Measurements from ENCODE around the gene PRG2.

Gene PRG2

DNA sequence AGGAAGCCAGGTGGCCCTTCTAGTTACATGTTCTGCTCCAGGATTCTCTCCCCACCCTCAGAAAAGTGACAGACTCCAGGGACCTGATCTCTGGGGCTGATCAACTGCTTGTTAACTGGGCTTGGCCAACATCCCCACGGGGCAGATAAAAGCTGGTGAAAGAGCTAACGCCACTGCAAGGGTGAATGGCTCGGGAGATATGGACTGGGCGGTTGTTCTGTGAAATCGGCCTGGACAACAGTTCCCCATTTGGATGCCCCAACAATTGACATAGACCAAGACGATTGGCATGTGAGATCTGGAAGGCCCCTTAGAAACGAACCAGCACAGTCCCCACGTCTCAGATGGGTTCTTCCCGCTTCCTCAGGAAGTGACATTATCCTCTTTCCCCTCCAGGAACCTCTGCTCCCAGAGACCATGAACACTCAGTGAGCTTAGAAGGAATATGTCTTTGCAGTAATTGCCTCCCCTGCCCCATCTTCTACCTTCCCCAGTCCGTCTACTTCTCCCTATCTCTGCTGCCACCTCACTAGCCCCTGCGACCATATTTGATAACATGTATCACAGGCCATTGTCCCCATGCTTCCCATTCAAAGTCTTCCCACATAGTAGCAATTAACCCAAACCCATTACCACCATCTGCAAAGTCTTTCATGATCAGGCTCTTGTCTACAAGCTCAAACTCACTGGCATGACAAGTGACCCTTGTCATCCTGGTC is 5.6 kb upstream of the PRG2 start:
- H4K8ac ChIP-seq (ENCODE audit: low read length) = no peak overlapping the region
- H2BK5ac ChIP-seq (ENCODE audit: low read depth, low read length, poor library complexity, severe bottlenecking) = no peak overlapping the region
- no peak overlapping the region for H3K27ac ChIP-seq (ENCODE audit: low read length, poor library complexity, severe bottlenecking)
- no peak overlapping the region for H3K23ac ChIP-seq (ENCODE audit: low read length in 2 of 2)
- no peak for DNase-seq
- no peaks in the 10 kb centered on the region for H3K4me1 ChIP-seq (ENCODE audit: control insufficient read depth, insufficient read depth, low read depth, low read length)
- H3K18ac ChIP-seq (ENCODE audit: low read depth in 1 of 2, low read length in 2 of 2) = no peak overlapping the region
- H3K4ac ChIP-seq (ENCODE audit: low read depth in 1 of 2, low read length in 2 of 2) = no peak overlapping the region
- no peak overlapping the region for H3K4me2 ChIP-seq (ENCODE audit: low read length, poor library complexity, severe bottlenecking)
- no peak overlapping the region for H3K9ac ChIP-seq (ENCODE audit: low read length)
- no peak overlapping the region for H2AK5ac ChIP-seq (ENCODE audit: low read length, severe bottlenecking)
- H2BK120ac ChIP-seq (ENCODE audit: low read depth, low read length) = no peak overlapping the region
- WGBS = 87% methylated on average over 11 of the region's 11 CpGs
- no peaks in the 10 kb centered on the region for H3K79me1 ChIP-seq (replicated peaks; ENCODE audit: low read length, poor library complexity, severe bottlenecking)
- no peak overlapping the region for H2AFZ ChIP-seq (ENCODE audit: low read depth, low read length)
- H3K4me3 ChIP-seq (ENCODE audit: insufficient read depth in 1 of 2, low read depth in 1 of 2, low read length in 2 of 2) = no peak overlapping the region
- no peaks in the 10 kb centered on the region for H3K9me3 ChIP-seq (ENCODE audit: control insufficient read depth, low read length)
- no peaks in the 10 kb centered on the region for H3K36me3 ChIP-seq (ENCODE audit: control insufficient read depth in 1 of 2, insufficient read depth in 2 of 2, low read depth in 1 of 2, low read length in 2 of 2)
- H3K27me3 ChIP-seq (ENCODE audit: control insufficient read depth in 1 of 2, insufficient read depth in 1 of 2, low read length in 2 of 2) = peaks cover 0 to 73% of the 10 kb centered on the region in 2 experiments
- no peak overlapping the region for H2BK15ac ChIP-seq (ENCODE audit: low read depth, poor library complexity, severe bottlenecking)
- no peak overlapping the region for H2BK12ac ChIP-seq (ENCODE audit: low read length in 2 of 2)
- H3K14ac ChIP-seq (ENCODE audit: low read length in 2 of 2) = no peak overlapping the region
- H4K91ac ChIP-seq (ENCODE audit: low read length) = no peak overlapping the region

DNA sequence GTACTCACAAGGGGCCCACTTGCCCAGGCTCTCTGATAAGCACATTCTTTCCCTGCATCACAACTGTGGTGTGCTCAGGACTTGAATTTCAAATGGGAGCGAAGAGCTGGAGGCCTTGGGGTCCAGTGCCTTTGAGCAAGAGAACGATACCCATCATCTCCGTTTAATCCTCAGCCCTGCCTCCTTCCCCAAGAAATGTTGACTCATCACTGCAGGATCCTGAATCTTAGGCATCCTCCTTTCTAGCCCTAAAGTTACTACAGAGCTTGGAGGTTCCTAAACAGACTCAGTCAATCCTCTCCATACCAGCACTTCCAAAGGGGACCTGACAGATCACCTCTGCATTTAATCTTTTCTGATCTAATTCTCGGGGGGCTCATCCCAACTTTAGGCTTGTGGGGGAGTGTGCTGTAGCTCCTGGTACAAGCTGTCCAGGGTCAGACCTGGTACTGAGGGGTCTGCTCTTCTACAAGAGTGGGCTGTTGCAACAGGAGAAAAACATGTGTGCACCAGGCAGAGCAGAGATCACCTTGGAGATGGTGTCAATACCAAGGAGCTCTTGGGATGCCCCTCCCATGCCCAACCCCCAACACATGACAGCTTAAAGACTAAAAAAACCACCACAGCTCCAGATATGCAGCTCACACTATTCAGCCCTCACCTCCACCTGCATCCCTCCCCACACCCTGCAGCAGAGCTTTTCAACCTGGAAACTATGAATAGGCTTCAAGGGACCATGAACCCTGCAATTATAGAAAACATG is 3.9 kb upstream of the PRG2 start:
- Histone ChIP-seq H3K4me2 (ENCODE audit: low read length, poor library complexity, severe bottlenecking) (no peak overlapping the region), H3K79me1 (replicated peaks; ENCODE audit: low read length, poor library complexity, severe bottlenecking) (no peaks in the 10 kb centered on the region), H3K36me3 (ENCODE audit: control insufficient read depth in 1 of 2, insufficient read depth in 2 of 2, low read depth in 1 of 2, low read length in 2 of 2) (no peaks in the 10 kb centered on the region), H3K4ac (ENCODE audit: low read depth in 1 of 2, low read length in 2 of 2) (no peak overlapping the region), H2BK15ac (ENCODE audit: low read depth, poor library complexity, severe bottlenecking) (no peak overlapping the region), H3K27ac (ENCODE audit: low read length, poor library complexity, severe bottlenecking) (no peak overlapping the region), H3K9me3 (ENCODE audit: control insufficient read depth, low read length) (no peaks in the 10 kb centered on the region), H3K18ac (ENCODE audit: low read depth in 1 of 2, low read length in 2 of 2) (no peak overlapping the region), H3K23ac (ENCODE audit: low read length in 2 of 2) (no peak overlapping the region), H3K4me3 (ENCODE audit: insufficient read depth in 1 of 2, low read depth in 1 of 2, low read length in 2 of 2) (no peak overlapping the region), H2AK5ac (ENCODE audit: low read length, severe bottlenecking) (no peak overlapping the region), H4K8ac (ENCODE audit: low read length) (no peak overlapping the region), H3K27me3 (ENCODE audit: control insufficient read depth in 1 of 2, insufficient read depth in 1 of 2, low read length in 2 of 2) (peaks cover 0 to 82% of the 10 kb centered on the region in 2 experiments), H4K91ac (ENCODE audit: low read length) (no peak overlapping the region), H2AFZ (ENCODE audit: low read depth, low read length) (no peak overlapping the region), H3K4me1 (ENCODE audit: control insufficient read depth, insufficient read depth, low read depth, low read length) (no peaks in the 10 kb centered on the region), H2BK120ac (ENCODE audit: low read depth, low read length) (no peak overlapping the region), H3K14ac (ENCODE audit: low read length in 2 of 2) (no peak overlapping the region), H2BK12ac (ENCODE audit: low read length in 2 of 2) (no peak overlapping the region), H3K9ac (ENCODE audit: low read length) (no peak overlapping the region), H2BK5ac (ENCODE audit: low read depth, low read length, poor library complexity, severe bottlenecking) (no peak overlapping the region)
- DNase-seq = no peak
- 81% methylated on average over 4 of the region's 4 CpGs for WGBS

DNA sequence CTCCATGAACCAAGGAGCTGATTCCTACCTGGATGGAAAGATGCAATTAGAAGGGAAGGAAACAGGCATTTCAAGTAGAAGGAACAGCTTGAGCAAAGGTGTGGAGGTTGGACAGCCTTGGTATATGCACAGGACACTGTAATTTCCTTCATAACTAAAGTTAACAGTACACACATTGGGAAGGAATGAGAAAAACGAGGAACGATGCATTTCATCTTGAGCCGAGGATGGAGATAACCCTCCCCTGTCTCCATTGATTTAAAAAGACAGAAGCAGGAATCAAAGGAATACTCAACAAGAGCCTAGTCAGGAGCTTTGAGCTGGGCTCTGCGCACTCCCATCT is 2.3 kb upstream of the PRG2 start:
- H3K4ac ChIP-seq (ENCODE audit: low read depth in 1 of 2, low read length in 2 of 2) = no peak overlapping the region
- no peak overlapping the region for H3K23ac ChIP-seq (ENCODE audit: low read length in 2 of 2)
- no peak overlapping the region for H2BK12ac ChIP-seq (ENCODE audit: low read length in 2 of 2)
- H3K79me1 ChIP-seq (replicated peaks; ENCODE audit: low read length, poor library complexity, severe bottlenecking) = no peaks in the 10 kb centered on the region
- H2BK120ac ChIP-seq (ENCODE audit: low read depth, low read length) = no peak overlapping the region
- H2AK5ac ChIP-seq (ENCODE audit: low read length, severe bottlenecking) = no peak overlapping the region
- WGBS = 93% methylated on average over 4 of the region's 4 CpGs
- no peak for DNase-seq
- peaks cover 0 to 83% of the 10 kb centered on the region in 2 experiments for H3K27me3 ChIP-seq (ENCODE audit: control insufficient read depth in 1 of 2, insufficient read depth in 1 of 2, low read length in 2 of 2)
- H4K91ac ChIP-seq (ENCODE audit: low read length) = no peak overlapping the region
- H3K9ac ChIP-seq (ENCODE audit: low read length) = no peak overlapping the region
- H3K4me2 ChIP-seq (ENCODE audit: low read length, poor library complexity, severe bottlenecking) = no peak overlapping the region
- no peak overlapping the region for H3K18ac ChIP-seq (ENCODE audit: low read depth in 1 of 2, low read length in 2 of 2)
- no peak overlapping the region for H3K14ac ChIP-seq (ENCODE audit: low read length in 2 of 2)
- no peak overlapping the region for H2BK15ac ChIP-seq (ENCODE audit: low read depth, poor library complexity, severe bottlenecking)
- no peak overlapping the region for H2AFZ ChIP-seq (ENCODE audit: low read depth, low read length)
- H3K4me3 ChIP-seq (ENCODE audit: insufficient read depth in 1 of 2, low read depth in 1 of 2, low read length in 2 of 2) = no peak overlapping the region
- no peaks in the 10 kb centered on the region for H3K4me1 ChIP-seq (ENCODE audit: control insufficient read depth, insufficient read depth, low read depth, low read length)
- no peak overlapping the region for H3K27ac ChIP-seq (ENCODE audit: low read length, poor library complexity, severe bottlenecking)
- H3K9me3 ChIP-seq (ENCODE audit: control insufficient read depth, low read length) = no peaks in the 10 kb centered on the region
- H4K8ac ChIP-seq (ENCODE audit: low read length) = no peak overlapping the region
- no peaks in the 10 kb centered on the region for H3K36me3 ChIP-seq (ENCODE audit: control insufficient read depth in 1 of 2, insufficient read depth in 2 of 2, low read depth in 1 of 2, low read length in 2 of 2)
- H2BK5ac ChIP-seq (ENCODE audit: low read depth, low read length, poor library complexity, severe bottlenecking) = no peak overlapping the region

DNA sequence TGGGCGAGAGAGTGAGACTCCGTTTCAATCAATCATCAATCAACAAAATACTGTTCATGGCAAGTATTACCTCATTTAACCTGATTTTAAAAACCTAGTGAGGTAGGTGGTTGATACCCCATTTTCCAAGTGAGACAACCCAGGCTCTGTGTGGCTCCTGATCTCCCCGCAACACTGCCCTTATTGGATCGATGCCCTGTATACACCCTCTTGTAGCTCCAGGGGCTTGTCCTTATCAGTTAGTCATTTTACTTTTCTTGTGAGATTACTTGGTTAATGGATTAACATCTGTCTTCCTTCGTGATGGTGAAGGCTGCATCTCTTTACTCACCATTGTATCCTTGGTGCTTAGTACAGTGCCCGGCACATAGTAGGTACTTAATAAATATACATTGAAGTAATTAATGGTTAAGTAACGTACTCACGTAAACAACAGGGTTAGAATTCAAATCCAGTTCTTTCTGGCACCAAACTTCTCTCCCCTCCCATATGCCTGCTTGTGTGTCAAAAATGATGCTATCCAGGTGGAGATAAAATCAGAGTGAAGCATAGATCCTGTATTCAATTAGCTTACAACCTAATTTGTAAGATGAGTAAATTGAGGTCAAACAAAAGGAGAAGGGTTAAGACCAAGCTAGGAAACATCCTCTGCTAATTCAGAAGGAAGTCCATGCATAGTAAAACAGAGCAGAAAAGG is 1.8 kb upstream of the PRG2 start:
- DNase-seq = no peak
- H3K27ac ChIP-seq (ENCODE audit: low read length, poor library complexity, severe bottlenecking) = no peak overlapping the region
- no peak overlapping the region for H3K9ac ChIP-seq (ENCODE audit: low read length)
- no peaks in the 10 kb centered on the region for H3K4me1 ChIP-seq (ENCODE audit: control insufficient read depth, insufficient read depth, low read depth, low read length)
- WGBS = 67% methylated on average over 3 of the region's 8 CpGs
- no peak overlapping the region for H2AFZ ChIP-seq (ENCODE audit: low read depth, low read length)
- no peak overlapping the region for H3K4me3 ChIP-seq (ENCODE audit: insufficient read depth in 1 of 2, low read depth in 1 of 2, low read length in 2 of 2)
- no peak overlapping the region for H3K4ac ChIP-seq (ENCODE audit: low read depth in 1 of 2, low read length in 2 of 2)
- H2BK12ac ChIP-seq (ENCODE audit: low read length in 2 of 2) = no peak overlapping the region
- no peaks in the 10 kb centered on the region for H3K9me3 ChIP-seq (ENCODE audit: control insufficient read depth, low read length)
- no peak overlapping the region for H3K4me2 ChIP-seq (ENCODE audit: low read length, poor library complexity, severe bottlenecking)
- H2BK5ac ChIP-seq (ENCODE audit: low read depth, low read length, poor library complexity, severe bottlenecking) = no peak overlapping the region
- peaks cover 0 to 83% of the 10 kb centered on the region in 2 experiments for H3K27me3 ChIP-seq (ENCODE audit: control insufficient read depth in 1 of 2, insufficient read depth in 1 of 2, low read length in 2 of 2)
- no peak overlapping the region for H4K91ac ChIP-seq (ENCODE audit: low read length)
- no peak overlapping the region for H4K8ac ChIP-seq (ENCODE audit: low read length)
- no peak overlapping the region for H3K23ac ChIP-seq (ENCODE audit: low read length in 2 of 2)
- no peak overlapping the region for H2BK15ac ChIP-seq (ENCODE audit: low read depth, poor library complexity, severe bottlenecking)
- no peak overlapping the region for H3K14ac ChIP-seq (ENCODE audit: low read length in 2 of 2)
- H3K36me3 ChIP-seq (ENCODE audit: control insufficient read depth in 1 of 2, insufficient read depth in 2 of 2, low read depth in 1 of 2, low read length in 2 of 2) = no peaks in the 10 kb centered on the region
- H2BK120ac ChIP-seq (ENCODE audit: low read depth, low read length) = no peak overlapping the region
- no peak overlapping the region for H3K18ac ChIP-seq (ENCODE audit: low read depth in 1 of 2, low read length in 2 of 2)
- H3K79me1 ChIP-seq (replicated peaks; ENCODE audit: low read length, poor library complexity, severe bottlenecking) = no peaks in the 10 kb centered on the region
- H2AK5ac ChIP-seq (ENCODE audit: low read length, severe bottlenecking) = no peak overlapping the region

All from mesenchymal stem cell (in vitro differentiated cells and primary cell).